SHP77 (cell line): Measurements from ENCODE around the gene DPYSL3.
"Not testable (repeated sequence)": the region's sequence is repeated elsewhere in the genome, so short reads cannot be mapped to it uniquely, and the experiment has no call there.

ENCODE experiments used
- DNase-seq, 2 experiments: peaks; one replicate each; lab custom pipeline; 2025; lab: John Stamatoyannopoulos, UW

DPYSL3 gene

GRCh38 chr5:147509710-147510651 lies at the start of gene DPYSL3:
DPYSL3 (minus strand) TSS chr5:147510068; CDS start chr5:147509858, 210 bp downstream.
- peak; percentile 68 to 83 for DNase-seq

GRCh38 chr5:147558826-147559225 lies 49.0 kb upstream of the DPYSL3 start:
- peak; percentile 55 to 73 for DNase-seq

GRCh38 chr5:147557876-147558745 lies 48.2 kb upstream of the DPYSL3 start:
- no peak for DNase-seq

DNA sequence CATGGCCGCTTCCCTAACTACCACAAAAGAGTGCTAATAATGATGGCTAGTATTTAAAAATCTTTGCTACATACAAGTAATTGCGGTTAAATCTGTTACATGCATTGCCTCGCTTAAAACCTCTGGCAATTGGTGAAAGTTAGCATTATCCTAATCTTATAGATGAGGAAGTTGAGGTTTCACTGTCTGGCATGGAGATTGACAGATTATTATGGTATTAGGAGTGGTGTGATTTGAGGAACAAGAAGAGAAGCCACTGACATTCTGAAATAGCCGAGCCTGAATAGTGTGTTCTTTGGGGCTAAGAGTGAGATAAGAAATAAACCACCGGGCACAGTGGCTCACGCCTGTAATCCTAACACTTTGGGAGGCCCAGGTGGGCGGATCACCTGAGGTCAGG lies 45.3 kb upstream of the DPYSL3 start:
- no peak for DNase-seq

DNA sequence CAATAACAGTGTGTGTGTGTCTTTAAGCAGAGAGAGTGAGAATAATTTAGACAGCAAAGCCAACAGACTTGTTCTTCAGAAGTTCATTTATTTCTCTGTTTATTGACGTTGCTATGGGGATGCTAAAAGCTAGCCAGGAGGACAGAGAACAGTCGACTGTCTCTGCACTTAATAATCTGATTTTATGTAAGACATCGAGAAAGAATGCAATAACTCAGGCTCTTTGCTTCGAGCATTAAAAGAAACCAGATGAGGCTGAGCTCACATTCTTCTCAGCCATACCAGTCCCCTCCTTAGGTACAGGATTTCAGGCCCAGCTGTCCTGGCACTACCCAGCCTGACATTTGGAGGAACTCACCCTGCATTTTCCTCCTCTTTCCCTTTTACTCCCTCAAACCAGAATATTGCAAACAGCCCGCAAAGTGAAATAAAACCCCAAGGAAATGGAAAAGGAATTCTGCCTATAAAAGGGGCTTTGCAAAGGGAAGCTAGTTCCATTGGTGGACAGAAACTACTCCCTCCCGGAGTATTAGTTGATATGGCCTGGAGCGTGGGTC lies 44.5 kb upstream of the DPYSL3 start:
- no peak for DNase-seq

DNA sequence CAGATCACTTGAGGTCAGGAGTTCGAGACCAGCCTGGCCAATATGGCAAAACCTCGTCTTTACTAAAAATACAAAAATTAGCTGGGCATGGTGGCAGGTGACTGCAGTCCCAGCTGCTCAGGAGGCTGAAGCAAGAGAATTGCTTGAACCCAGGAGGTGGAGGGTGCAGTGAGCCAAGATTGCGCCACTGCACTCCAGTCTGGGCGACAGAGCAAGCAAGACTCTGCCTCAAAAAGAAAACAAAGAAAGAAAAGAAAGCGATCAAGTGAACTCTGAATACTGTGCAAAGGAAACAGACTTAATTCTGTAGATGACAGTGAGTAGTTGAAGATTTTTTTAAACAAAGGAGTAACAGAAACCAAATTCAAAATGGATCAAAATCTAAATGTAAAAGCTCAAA lies 43.9 kb upstream of the DPYSL3 start:
- DNase-seq, result not testable (repeated sequence)

GRCh38 chr5:147552897-147553296 lies 43.0 kb upstream of the DPYSL3 start:
- no peak for DNase-seq

- DNase-seq, result no peak
Measured at GRCh38 chr5:147551677-147552076, 41.8 kb upstream of the DPYSL3 start.

- no peak for DNase-seq
Measured at GRCh38 chr5:147547730-147548129, 37.9 kb upstream of the DPYSL3 start.

- DNase-seq, result no peak
Measured at GRCh38 chr5:147544556-147544955, 34.7 kb upstream of the DPYSL3 start.

DNA sequence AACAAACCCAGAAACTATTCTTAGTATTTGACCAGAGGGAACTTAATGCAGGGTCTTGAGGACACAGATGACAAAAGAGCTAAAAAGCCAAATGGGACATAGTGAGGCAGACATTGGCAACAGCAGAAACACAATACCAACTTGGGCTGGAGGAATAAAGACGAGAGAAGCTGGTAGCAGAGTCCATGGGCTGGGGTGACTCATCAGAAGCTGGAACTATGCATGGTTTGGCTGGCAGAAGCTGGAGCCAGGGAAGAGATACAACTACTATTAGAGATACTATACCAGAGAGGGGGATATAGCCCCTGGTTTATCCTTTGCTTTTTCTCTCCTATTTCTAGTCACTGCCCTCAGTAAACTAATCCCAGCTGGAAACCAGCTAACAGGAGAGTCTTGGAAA lies 29.2 kb upstream of the DPYSL3 start:
- DNase-seq, result no peak

DNA sequence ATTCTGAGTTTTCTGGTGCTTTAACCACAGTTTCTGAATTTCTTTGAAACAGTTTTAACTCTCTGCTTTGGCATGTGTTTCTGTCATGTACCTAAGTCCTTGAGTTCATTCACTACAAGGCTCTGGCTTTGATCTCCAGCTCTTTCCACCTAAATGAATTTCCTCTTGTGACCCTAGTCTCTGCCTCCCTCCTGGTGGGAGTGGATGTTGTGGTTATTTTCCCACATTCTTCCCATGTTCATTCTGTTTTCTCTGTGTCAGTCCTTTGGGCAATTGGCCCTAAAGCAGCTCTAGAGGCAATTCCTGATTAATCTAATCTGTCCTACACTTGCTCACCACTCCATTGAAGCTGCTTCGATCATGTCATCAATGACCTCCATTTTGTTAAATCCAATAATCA lies 28.4 kb upstream of the DPYSL3 start:
- no peak for DNase-seq

DNA sequence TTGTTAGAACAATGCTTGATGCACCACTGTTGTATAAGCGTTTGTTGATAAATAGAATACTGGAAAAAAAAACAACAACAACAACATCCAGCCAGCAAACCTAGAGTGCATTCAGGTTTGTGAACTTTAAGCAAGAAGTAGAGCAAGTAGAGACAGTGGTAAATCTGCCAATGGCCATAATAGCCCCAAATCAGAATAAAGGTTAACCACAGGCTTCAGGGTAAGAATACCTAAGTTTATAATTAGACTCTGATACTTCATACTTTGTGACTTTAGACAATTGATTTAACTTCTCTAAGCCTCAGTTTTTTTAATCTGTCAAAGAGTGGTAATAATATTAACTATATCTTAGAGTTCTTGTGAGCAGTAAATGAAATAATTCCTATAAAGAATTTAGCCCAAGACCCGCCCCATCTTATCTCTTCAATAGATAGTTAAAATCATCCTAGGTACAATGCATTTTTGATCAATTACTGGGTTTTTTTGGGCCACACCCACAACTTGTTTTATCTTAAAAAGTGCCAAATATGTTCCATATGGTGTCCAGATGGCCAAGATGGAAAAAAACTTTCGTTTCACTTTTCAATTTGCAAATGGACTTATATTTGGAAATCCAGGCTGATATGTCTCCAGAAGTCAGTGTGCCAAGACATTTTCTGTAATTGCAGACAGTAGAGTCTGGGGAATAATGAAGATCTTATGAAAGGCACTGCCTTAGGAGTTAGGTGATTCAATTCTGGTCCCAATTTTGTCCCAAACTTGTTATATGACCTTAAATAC lies 24.5 kb upstream of the DPYSL3 start:
- no peak for DNase-seq

DNA sequence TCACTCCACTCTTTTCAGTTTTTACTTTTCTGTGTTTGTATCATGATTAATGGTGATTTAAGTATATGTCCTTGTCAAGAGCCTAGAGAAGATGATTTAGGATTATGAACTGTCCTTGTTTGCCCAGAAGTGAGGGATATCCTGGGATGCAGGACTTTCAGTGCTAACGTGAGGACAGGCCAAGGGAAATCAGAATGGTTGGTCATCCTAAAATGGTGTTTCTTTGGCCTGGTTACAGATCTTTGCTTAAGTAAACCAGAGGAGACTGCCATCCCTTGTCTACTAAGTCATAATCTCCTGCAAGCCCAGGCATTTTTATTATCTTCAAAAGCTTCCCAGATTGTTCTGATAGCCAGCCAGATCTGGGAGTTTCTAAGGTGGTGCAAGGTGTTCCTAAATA lies 22.3 kb upstream of the DPYSL3 start:
- no peak for DNase-seq

- no peak for DNase-seq
Measured at GRCh38 chr5:147530530-147531389, 20.9 kb upstream of the DPYSL3 start.

DNA sequence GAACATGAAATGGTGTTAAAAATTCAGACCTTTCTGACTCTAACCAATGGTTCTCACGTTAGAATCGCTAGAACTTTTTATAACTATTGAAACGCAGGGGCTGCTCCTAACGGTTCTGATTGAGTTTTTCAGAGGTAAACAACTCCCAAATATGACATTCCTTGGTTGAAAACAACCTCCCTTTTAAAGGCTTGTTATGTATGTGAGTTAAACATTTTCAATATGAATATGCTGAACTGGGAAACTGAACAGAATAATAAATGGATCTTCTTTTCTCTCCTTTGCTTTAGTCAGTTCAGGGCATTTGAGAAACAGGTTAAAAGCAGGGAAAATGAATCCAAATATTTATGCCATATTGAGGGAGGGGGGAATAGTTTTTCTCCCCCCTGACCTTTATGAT lies 13.2 kb upstream of the DPYSL3 start:
- DNase-seq, result no peak

- DNase-seq, result peak; percentile 14 to 18
Measured at GRCh38 chr5:147522435-147522834, 12.6 kb upstream of the DPYSL3 start.

GRCh38 chr5:147520450-147520849 lies 10.6 kb upstream of the DPYSL3 start:
- DNase-seq, result no peak

DNA sequence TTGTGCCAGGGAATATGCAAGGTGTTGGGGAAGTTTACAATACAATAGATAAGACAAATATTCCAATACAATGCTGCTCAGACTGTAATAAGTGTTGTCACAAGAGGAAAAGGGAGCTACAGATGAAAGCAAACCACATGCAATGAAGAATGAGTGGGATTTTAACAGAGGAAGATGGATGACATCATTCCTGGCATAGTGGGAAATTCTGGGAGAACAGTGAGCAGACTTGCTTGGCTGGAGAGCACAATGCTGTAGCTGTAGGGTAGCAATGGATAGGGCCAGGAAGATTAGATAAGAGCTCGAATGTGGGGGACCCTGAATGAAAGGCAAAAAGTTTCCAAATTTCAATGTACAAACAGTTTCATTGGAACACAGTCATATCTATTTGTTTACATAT lies 9.5 kb upstream of the DPYSL3 start:
- no peak for DNase-seq

- DNase-seq, result no peak
Measured at GRCh38 chr5:147517383-147517782, 7.5 kb upstream of the DPYSL3 start.

DNA sequence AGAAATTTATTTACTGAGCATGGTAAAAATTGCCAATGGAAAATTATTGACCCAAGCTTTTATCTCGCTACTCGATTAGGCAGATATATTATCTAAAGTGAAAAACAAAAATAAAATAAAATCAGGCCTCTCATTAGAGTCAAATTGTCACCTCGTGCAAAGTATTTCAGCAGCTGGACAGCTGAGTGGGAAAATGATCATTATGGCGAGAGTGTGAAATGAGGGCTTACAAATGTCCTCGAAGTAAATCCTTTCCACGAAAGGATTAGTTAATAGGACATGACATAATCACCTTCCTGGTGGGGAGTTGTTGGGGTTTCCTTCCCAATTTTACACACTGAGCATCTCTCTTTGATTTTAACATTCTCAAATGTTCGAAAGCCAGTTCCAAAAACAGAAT lies 5.4 kb upstream of the DPYSL3 start:
- no peak for DNase-seq
